IPS-18c (cell line): ENCODE measurements around the gene ARL6IP1.
A peak's percentile ranks its signal among the peaks of the same experiment; 100 is the strongest.

Experiments used
- H3K4me3 ChIP-seq: 2 replicates; pipeline ENCODE4 v1.7.0; 2013; ENCODE audit warnings: low read depth, mild to moderate bottlenecking, low read length, moderate library complexity; ENCODE audit not compliant: insufficient read depth
- H3K9me3 ChIP-seq: one replicate; pipeline ENCODE4 v1.6.1; 2013; ENCODE audit warnings: mild to moderate bottlenecking, low read length, moderate library complexity; ENCODE audit not compliant: control insufficient read depth, insufficient read depth

The ARL6IP1 gene

GRCh38 chr16:18801145-18801972 lies at the start of gene ARL6IP1:
Gene ARL6IP1 (minus strand): TSS chr16:18801549. CDS start chr16:18801466, 83 bp downstream.
- Histone ChIP-seq H3K4me3 (peak within 1 kb of the TSS; percentile 88), H3K9me3 (no peaks in the 10 kb centered on the region)

- Histone ChIP-seq H3K4me3 (no peak overlapping the region), H3K9me3 (no peaks in the 10 kb centered on the region)
Observed at GRCh38 chr16:18846416-18846815, 45.1 kb upstream of the ARL6IP1 start.

DNA sequence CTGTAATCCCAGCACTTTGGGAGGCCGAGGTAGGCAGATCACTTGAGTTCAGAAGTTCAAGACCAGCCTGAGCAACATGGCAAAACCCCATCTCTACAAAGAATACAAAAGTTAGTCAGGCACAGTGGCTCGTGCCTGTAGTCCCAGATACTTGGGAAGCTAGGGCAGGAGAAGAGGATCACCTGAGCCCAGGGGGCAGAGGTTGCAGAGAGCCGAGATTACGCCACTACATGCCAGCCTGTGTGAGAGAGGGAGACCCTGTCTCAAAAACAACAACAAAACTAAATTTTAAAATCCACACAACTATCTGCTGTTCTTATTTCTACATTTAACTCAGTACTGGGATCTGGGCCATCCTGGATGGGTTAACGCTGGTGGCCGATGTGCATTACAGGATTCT lies 41.2 kb upstream of the ARL6IP1 start:
- Histone ChIP-seq H3K9me3 (no peaks in the 10 kb centered on the region), H3K4me3 (no peak overlapping the region)

GRCh38 chr16:18841833-18842525 lies 40.6 kb upstream of the ARL6IP1 start:
- Histone ChIP-seq H3K4me3 (no peak overlapping the region), H3K9me3 (no peaks in the 10 kb centered on the region)

DNA sequence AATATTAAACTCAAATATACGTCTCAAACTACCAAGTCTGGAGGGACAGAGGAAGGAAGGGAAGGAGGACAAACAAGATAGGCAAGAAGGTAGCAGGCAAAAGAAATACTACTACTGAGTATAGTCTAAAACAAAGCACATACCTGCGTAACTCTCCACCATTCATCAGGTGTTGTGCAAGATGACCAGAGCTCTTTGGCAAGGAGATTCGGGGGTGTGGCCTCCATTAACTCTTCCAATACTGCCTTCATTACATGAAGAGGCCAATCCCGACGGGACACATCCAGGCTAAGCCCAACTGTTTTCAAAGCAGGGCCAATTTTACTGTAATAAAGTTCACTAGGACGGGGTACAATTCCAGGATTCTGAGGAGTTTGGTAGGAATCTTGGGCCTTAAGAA lies 38.2 kb upstream of the ARL6IP1 start:
- H3K9me3 ChIP-seq, result no peaks in the 10 kb centered on the region
- H3K4me3 ChIP-seq, result no peak overlapping the region

DNA sequence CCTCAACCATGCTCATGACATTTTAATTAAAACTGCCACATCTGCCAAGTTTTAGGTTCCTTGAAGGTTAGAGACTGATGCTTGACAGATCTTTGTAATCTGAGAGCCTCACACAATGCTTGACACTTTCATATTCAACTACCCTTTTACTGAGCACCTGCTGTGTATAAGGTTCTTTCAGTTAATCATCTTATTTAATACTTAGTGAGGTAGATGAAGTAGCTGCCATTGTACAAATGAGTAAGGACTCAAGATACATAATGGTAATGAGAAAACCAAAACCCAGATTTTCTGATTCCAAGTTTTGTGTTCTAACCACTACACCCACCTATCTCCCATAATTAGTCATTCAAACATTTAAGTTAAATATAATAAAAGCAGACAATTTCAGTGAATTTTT lies 35.4 kb upstream of the ARL6IP1 start:
- H3K9me3 ChIP-seq, result no peaks in the 10 kb centered on the region
- H3K4me3 ChIP-seq, result no peak overlapping the region

GRCh38 chr16:18834864-18835263 lies 33.5 kb upstream of the ARL6IP1 start:
- H3K4me3 ChIP-seq, result no peak overlapping the region
- no peaks in the 10 kb centered on the region for H3K9me3 ChIP-seq

GRCh38 chr16:18833707-18834505 lies 32.6 kb upstream of the ARL6IP1 start:
- Histone ChIP-seq H3K9me3 (no peaks in the 10 kb centered on the region), H3K4me3 (no peak overlapping the region)

GRCh38 chr16:18832613-18833012 lies 31.3 kb upstream of the ARL6IP1 start:
- H3K4me3 ChIP-seq, result no peak overlapping the region
- H3K9me3 ChIP-seq, result no peaks in the 10 kb centered on the region

DNA sequence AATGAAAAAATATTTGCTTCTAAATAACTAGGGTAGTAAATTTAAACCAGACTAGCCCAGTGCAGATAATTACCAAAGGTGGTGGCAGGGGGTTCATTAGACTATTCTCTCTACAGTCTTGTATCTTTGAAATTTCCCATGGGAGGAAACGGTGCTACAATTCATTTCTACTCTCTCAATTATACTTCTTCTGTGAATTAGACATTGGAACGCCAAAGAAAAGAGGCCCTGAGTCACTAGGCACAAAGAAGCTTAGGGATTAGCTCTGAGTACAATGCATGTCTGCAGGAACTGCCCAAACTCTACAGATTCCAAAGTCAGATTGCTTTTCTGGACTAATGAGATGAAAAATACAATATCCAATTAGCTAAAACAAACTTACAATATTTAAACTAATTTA lies 30.7 kb upstream of the ARL6IP1 start:
- Histone ChIP-seq H3K9me3 (no peaks in the 10 kb centered on the region), H3K4me3 (no peak overlapping the region)

- H3K9me3 ChIP-seq, result no peaks in the 10 kb centered on the region
- H3K4me3 ChIP-seq, result no peak overlapping the region
Observed at GRCh38 chr16:18829251-18829650, 27.9 kb upstream of the ARL6IP1 start.

GRCh38 chr16:18827890-18828289 lies 26.5 kb upstream of the ARL6IP1 start:
- Histone ChIP-seq H3K4me3 (no peak overlapping the region), H3K9me3 (no peaks in the 10 kb centered on the region)

GRCh38 chr16:18816286-18816685 lies 14.9 kb upstream of the ARL6IP1 start:
- Histone ChIP-seq H3K9me3 (no peaks in the 10 kb centered on the region), H3K4me3 (no peak overlapping the region)

DNA sequence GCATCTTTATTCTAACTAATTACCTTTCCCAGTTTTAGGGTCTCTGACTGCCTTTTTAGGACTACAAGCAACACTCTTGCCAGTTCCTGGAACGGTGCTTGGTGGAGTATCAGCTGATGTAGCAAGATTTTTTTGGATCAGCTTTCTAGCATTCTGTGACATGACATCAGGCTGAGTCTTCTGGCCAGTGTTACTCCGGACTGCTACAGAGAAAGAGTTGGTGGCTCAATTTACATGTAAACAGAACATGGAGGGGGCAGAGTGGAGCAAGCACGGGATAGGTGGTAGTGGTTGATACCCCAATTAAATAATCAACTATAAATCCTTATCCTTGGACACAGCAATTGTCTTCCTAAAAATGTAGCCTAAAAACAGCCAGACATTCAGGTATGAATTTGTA lies 10.6 kb upstream of the ARL6IP1 start:
- H3K4me3 ChIP-seq, result no peak overlapping the region
- H3K9me3 ChIP-seq, result no peaks in the 10 kb centered on the region

GRCh38 chr16:18809165-18809564 lies 7.8 kb upstream of the ARL6IP1 start:
- H3K4me3 ChIP-seq, result no peak overlapping the region
- no peaks in the 10 kb centered on the region for H3K9me3 ChIP-seq

DNA sequence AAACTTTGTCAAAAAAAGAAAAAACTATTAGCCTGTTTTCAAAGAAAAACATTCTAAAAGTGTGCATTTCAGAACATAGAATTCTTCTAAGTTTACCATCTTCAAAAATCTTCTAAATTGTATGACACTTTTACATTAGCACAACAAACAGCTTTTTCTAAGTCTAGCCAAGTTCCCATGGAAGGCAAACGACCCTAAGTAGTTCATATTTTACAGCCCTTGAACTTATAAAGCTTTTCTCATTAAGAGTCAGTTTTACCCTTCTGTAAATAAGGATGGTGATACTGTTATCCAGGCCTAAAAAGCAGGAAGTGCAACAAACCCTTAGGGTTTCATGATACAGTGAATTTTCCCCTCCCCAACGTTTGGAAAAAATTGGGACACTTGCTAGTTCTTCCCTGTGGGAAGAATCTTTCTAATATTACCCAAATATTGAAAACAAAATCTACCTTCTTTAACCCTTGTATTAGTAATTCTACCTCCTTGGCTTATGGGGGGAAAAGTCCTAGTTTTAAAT lies 4.0 kb upstream of the ARL6IP1 start:
- no peak overlapping the region for H3K4me3 ChIP-seq
- H3K9me3 ChIP-seq, result no peaks in the 10 kb centered on the region

DNA sequence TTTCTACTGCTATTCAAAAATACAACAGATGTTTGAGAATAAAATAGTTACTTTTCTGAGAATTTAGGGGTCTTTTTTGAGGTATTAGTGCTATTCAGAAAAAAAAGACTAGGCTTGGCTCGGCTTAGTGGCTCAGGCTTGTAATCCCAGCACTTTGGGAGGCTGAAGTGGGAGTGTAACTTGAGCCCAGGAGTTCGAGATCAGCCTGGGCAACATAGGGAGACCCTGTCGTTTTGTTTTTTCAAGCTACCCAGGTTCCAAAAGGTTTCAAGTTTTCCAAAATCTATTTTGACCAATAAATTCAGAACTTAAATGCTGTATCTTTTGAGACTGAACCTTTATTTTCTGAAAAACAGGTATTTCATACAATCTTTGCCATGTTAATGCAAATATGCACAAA lies 3.2 kb upstream of the ARL6IP1 start:
- Histone ChIP-seq H3K9me3 (no peaks in the 10 kb centered on the region), H3K4me3 (no peak overlapping the region)
